Testis (tissue), 3 donors: ENCODE results near the gene POP5. TPM values are rescaled to one million over a fixed set of nuclear protein-coding genes. Genes with fewer than 3 reads are reported as not detected.
"Not testable (repeated sequence)": the region's sequence is repeated elsewhere in the genome, so short reads cannot be mapped to it uniquely, and the experiment has no call there.

ENCODE experiments used
- DNase-seq: peaks from one replicate; pipeline ENCODE4 v3.0.0-alpha.2; 2019
- H3K27ac ChIP-seq, 2 donors: fragments of 200-600 bp; sonication (generic); one replicate each; pipeline ENCODE4 v1.5.1; 2019
- H3K27me3 ChIP-seq: fragments of 200-600 bp; sonication (generic); one replicate; pipeline ENCODE4 v1.5.1; 2019
- H3K36me3 ChIP-seq: fragments of 200-600 bp; sonication (generic); one replicate; pipeline ENCODE4 v1.5.1; 2017; ENCODE audit warnings: low read depth; ENCODE audit errors: missing control alignments
- H3K4me1 ChIP-seq: fragments of 200-600 bp; sonication (generic); one replicate; pipeline ENCODE4 v1.5.1; 2019
- H3K4me3 ChIP-seq, 2 donors: fragments of 200-600 bp; sonication (generic); one replicate each; pipeline ENCODE4 v1.5.1; 2017 to 2019
- H3K9me3 ChIP-seq: fragments of 200-600 bp; sonication (generic); one replicate; pipeline ENCODE4 v1.5.1; 2017
- POLR2A ChIP-seq: fragments of 450-650 bp; IDR thresholded peaks from one replicate; pipeline ENCODE4 v1.6.1; 2017; ENCODE audit warnings: antibody characterized with exemption, mild to moderate bottlenecking, moderate library complexity
- WGBS, 2 donors: methylation state at CpG; one replicate each; pipeline ENCODE4 v1.1.5; 2018; 5-methylcytosine and 5-hydroxymethylcytosine counted together
- intact Hi-C: fragments of 100-400 bp; cut with DNase I; formaldehyde crosslinking; loops from one replicate; pipeline ENCODE4 v1.15.1; 2023; ENCODE audit warnings: low total_unique reads
- polyA plus RNA-seq: library from polyadenylated mRNA; stranded (reverse); fragments of 350-450 nt; fragmentation: Illumina TruSeq; extraction: RNeasy Lipid Tissue Mini Kit (QIAGEN cat#74804); gene quantifications from one replicate; pipeline ENCODE4 v1.2.3, GENCODE V29; 2014; ENCODE audit warnings: low read depth, low replicate concordance; ENCODE audit not compliant: insufficient read depth
- total RNA-seq, 2 donors: library from RNA; depleted of rRNA; stranded (reverse); fragments of >200 nt; gene quantifications; one replicate each; pipeline ENCODE4 v1.2.3, GENCODE V29; 2016
- TF ChIP-seq, protein P1 (sequence below), 3 experiments: fragments of 450-650 bp in 2 of 3; fragments of 200-600 bp in 1 of 3; sonication (generic) in 1 of 3; IDR thresholded peaks; one replicate each; pipeline ENCODE4 v1.5.1; 2016 to 2019; ENCODE audit warnings: antibody characterized with exemption in 3 of 3, mild to moderate bottlenecking in 2 of 3, moderate library complexity in 1 of 3

Gene POP5
- total and polyA plus RNA-seq, 3 donors from 2014 or later: 28.1 to 37.8 (median 36.7) TPM

- intact Hi-C loops: no loop called here
- Histone ChIP-seq H3K27ac (no peak overlapping the region), H3K36me3 (no peaks in the 10 kb centered on the region), H3K4me1 (no peaks in the 10 kb centered on the region), H3K9me3 (no peaks in the 10 kb centered on the region), H3K27me3 (no peaks in the 10 kb centered on the region), H3K4me3 (no peak overlapping the region)
- TF ChIP-seq POLR2A: no peak
- TF ChIP-seq, protein P1, sequence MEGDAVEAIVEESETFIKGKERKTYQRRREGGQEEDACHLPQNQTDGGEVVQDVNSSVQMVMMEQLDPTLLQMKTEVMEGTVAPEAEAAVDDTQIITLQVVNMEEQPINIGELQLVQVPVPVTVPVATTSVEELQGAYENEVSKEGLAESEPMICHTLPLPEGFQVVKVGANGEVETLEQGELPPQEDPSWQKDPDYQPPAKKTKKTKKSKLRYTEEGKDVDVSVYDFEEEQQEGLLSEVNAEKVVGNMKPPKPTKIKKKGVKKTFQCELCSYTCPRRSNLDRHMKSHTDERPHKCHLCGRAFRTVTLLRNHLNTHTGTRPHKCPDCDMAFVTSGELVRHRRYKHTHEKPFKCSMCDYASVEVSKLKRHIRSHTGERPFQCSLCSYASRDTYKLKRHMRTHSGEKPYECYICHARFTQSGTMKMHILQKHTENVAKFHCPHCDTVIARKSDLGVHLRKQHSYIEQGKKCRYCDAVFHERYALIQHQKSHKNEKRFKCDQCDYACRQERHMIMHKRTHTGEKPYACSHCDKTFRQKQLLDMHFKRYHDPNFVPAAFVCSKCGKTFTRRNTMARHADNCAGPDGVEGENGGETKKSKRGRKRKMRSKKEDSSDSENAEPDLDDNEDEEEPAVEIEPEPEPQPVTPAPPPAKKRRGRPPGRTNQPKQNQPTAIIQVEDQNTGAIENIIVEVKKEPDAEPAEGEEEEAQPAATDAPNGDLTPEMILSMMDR (IDR thresholded peaks at IDR 0.05): no peak
- no peak for DNase-seq
- WGBS, 2 donors: 82 to 95% methylated on average over 2 of the region's 2 CpGs
These were observed 39.4 kb upstream of the POP5 start for GRCh38 chr12:120620624-120621023.

DNA sequence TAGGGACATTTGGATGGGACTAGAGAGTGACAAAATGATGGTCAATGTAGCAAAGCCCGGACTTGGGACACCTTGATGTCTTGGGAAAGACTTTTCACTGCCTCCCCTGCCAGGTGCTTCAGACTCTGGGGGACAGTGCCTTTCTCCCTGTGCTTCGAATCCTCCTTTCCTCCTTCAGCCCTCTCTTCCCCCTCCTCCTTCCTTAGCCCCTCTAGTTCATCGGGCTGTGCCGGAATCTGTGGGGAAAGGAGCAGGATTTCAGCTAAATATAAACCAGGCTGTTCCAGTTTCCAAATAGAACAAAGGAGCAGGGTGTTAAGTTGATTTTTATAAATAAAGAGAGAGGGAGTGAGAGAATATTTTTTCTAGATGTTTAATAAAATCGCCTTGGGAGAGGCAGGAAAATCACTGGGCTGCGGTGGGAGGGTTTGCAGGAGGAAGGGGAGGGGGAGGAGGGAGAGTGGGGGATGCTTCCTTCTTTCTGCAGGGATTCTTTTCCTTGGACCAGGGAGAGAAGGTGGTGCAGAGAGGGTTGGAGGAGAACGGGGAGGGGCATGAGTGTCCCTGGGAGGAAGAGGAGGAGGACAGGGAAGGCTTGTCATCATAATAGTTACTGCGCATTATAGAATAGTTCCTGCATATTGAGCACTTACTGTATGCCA, 37.9 kb upstream of the POP5 start:
- Histone ChIP-seq H3K4me3 (no peak overlapping the region), H3K36me3 (no peaks in the 10 kb centered on the region), H3K27ac (no peak overlapping the region), H3K4me1 (no peaks in the 10 kb centered on the region), H3K27me3 (no peaks in the 10 kb centered on the region), H3K9me3 (no peaks in the 10 kb centered on the region)
- DNase-seq: no peak
- intact Hi-C loops: no loop called here
- no peak for TF ChIP-seq POLR2A
- TF ChIP-seq, protein P1 (IDR thresholded peaks at IDR 0.05): no peak
- WGBS, 2 donors: 40 to 50% methylated on average over 8 of the region's 8 CpGs

DNA sequence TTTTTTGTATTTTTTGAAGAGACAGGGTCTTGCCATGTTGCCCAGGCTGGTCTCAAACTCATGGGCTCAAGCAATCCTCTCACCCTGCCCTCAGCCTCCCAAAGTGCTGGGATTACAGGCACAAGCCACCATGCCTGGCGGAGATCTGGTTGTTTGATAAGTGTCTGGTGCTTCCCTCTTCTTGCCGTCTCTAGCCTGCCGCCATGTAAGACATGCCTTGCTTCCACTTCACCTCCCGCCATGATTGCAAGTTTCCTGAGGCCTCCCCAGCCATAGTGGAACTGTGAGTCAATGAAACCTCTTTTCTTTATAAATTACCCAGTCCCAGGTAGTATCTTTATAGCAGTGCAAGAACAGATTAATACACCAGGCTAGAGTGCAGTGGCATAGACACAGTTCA, 36.6 kb upstream of the POP5 start:
- H3K36me3 ChIP-seq, H3K4me3 ChIP-seq, DNase-seq, intact Hi-C loops, H3K27me3 ChIP-seq, H3K9me3 ChIP-seq, H3K4me1 ChIP-seq, H3K27ac ChIP-seq: not testable (repeated sequence)
- WGBS, 2 donors: 95 to 98% methylated on average over 4 of the region's 4 CpGs

- H3K27me3 ChIP-seq, DNase-seq, H3K36me3 ChIP-seq, H3K4me3 ChIP-seq, H3K9me3 ChIP-seq, H3K27ac ChIP-seq, H3K4me1 ChIP-seq, intact Hi-C loops: not testable (repeated sequence)
- 90 to 97% methylated on average over 3 of the region's 3 CpGs for WGBS, 2 donors
These were observed 36.0 kb upstream of the POP5 start for GRCh38 chr12:120617193-120617592.

GRCh38 chr12:120614848-120615247, 33.6 kb upstream of the POP5 start:
- Histone ChIP-seq H3K9me3 (no peaks in the 10 kb centered on the region), H3K27me3 (no peaks in the 10 kb centered on the region), H3K4me3 (no peak overlapping the region), H3K36me3 (no peaks in the 10 kb centered on the region), H3K4me1 (no peaks in the 10 kb centered on the region), H3K27ac (no peak overlapping the region)
- DNase-seq: no peak
- TF ChIP-seq, protein P1 (IDR thresholded peaks at IDR 0.05): no peak
- no peak for TF ChIP-seq POLR2A
- intact Hi-C loops: no loop called here

- H3K27ac ChIP-seq, H3K27me3 ChIP-seq, H3K4me3 ChIP-seq, DNase-seq, H3K4me1 ChIP-seq, H3K9me3 ChIP-seq, intact Hi-C loops, H3K36me3 ChIP-seq: not testable (repeated sequence)
- WGBS, 2 donors: 75 to 100% methylated on average over 1 of the region's 1 CpG
These were observed 30.3 kb upstream of the POP5 start for GRCh38 chr12:120611534-120611933.
